ENCODE measurements around the gene ECEL1. TPM values are rescaled to one million over a fixed set of nuclear protein-coding genes. Genes with fewer than 3 reads are reported as not detected.

ECEL1 gene
- total and polyA plus RNA-seq, 9 of the 15 experiments (the other 6 are each of a cell fraction or from before 2014, with no cell fraction given) = 0.09 TPM; not detected in 8

GRCh38 chr2:232515639-232516038, 28.0 kb upstream of the ECEL1 start:
- no peak overlapping the region for H3K27ac ChIP-seq (ENCODE audit: extremely low read depth, low read depth, low read length)
- intact Hi-C loops (cut with micrococcal nuclease) (no loop called here), in situ Hi-C loops (cut with MboI) (loop anchor here (10.0 kb wide), 1 partner anchor 611 kb away; no protein-coding TSS in a partner anchor)
- H3K27me3 ChIP-seq (ENCODE audit: control insufficient read depth in 2 of 2, insufficient read depth in 2 of 2, low read length in 2 of 2) = peaks cover 0 to 52% of the 10 kb centered on the region in 2 experiments; a peak in 3 of 5 replicates
- FAIRE-seq (no peak), ATAC-seq (no peak), DNase-seq (ENCODE audit: extremely low read depth in 1 of 4, low spot score in 3 of 4) (no peak)
- no peak overlapping the region for H3K9ac ChIP-seq (ENCODE audit: insufficient read depth in 1 of 2, low read depth in 2 of 2, low read length in 2 of 2)
- H3K79me2 ChIP-seq (ENCODE audit: control insufficient read depth, insufficient read depth, low read length) = no peaks in the 10 kb centered on the region
- no peaks in the 10 kb centered on the region for H3K36me3 ChIP-seq (ENCODE audit: control insufficient read depth, insufficient read depth, low read length)
- no peak overlapping the region for H3K4me3 ChIP-seq
- 2% methylated on average over 5 of the region's 7 CpGs for WGBS (ENCODE audit: insufficient coverage, low coverage, missing lambda C conversion rate)
- no peak overlapping the region for H3K4me2 ChIP-seq (ENCODE audit: insufficient read depth, low read length)
- H2AFZ ChIP-seq (ENCODE audit: low read depth, low read length) = no peak overlapping the region
- POLR2A ChIA-PET = interaction anchor here (0.7 kb wide), 1 partner anchor 28 kb away, joined by 4 read pairs; no protein-coding TSS in a partner anchor
- no peaks in the 10 kb centered on the region for H3K4me1 ChIP-seq (replicated peaks in 1 of 2; ENCODE audit: control insufficient read depth in 2 of 2, insufficient read depth in 2 of 2, low read length in 2 of 2)
- no peaks in the 10 kb centered on the region for H3K9me1 ChIP-seq (ENCODE audit: control insufficient read depth, insufficient read depth, low read length)
- H4K20me1 ChIP-seq (replicated peaks; ENCODE audit: control insufficient read depth, insufficient read depth, low read length) = no peaks in the 10 kb centered on the region
- CTCF ChIA-PET (ENCODE audit: low intra/inter-chr PET ratio) = no interaction called here
- H3K9me3 ChIP-seq (replicated peaks; ENCODE audit: control insufficient read depth, insufficient read depth, low read depth, low read length) = no peaks in the 10 kb centered on the region
- no TSS peak for BruUV-seq (replicated peaks)
- TF ChIP-seq RBFOX2 (IDR thresholded peaks at IDR 0.05; ENCODE audit: low read depth, low read length) (no peak), MAFK (IDR thresholded peaks at IDR 0.05; ENCODE audit: low read length) (no peak), TBP (optimal IDR thresholded peaks at IDR 0.05; ENCODE audit: low read depth, low read length) (no peak), SIN3A (IDR thresholded peaks at IDR 0.05; ENCODE audit: borderline replicate concordance in 2 of 2, control insufficient read depth in 1 of 2, low read depth in 2 of 2, low read length in 2 of 2) (no peak), PHF8 (IDR thresholded peaks at IDR 0.05; ENCODE audit: borderline replicate concordance, low read length) (no peak), U2AF2 (optimal IDR thresholded peaks at IDR 0.05; ENCODE audit: low read depth, low read length) (no peak), CTCF (IDR thresholded peaks at IDR 0.05 in 2 of 3, conservative IDR thresholded peaks at IDR 0.05 in 1 of 3; ENCODE audit: insufficient read depth in 2 of 3, low read depth in 1 of 3, low read length in 3 of 3) (no peak), ZFP91 (CRISPR knock-in tag; IDR thresholded peaks at IDR 0.05) (no peak), ZZZ3 (IDR thresholded peaks at IDR 0.05) (no peak), DIDO1 (tag; IDR thresholded peaks at IDR 0.05; ENCODE audit: low read depth) (no peak), NR0B1 (IDR thresholded peaks at IDR 0.05; ENCODE audit: partially characterized antibody) (no peak)
